Osteoblast (primary cell): ENCODE results near the gene PLK4. TPM values are rescaled to one million over a fixed set of nuclear protein-coding genes. Genes with fewer than 3 reads are reported as not detected.
"Not testable (repeated sequence)": the region's sequence is repeated elsewhere in the genome, so short reads cannot be mapped to it uniquely, and the experiment has no call there.

Experiments
- DNase-seq: peaks from one replicate; pipeline ENCODE4 v3.0.0; 2011; ENCODE audit warnings: low spot score, mixed read lengths; ENCODE audit not compliant: insufficient read length; ENCODE audit errors: missing footprints
- H2AFZ ChIP-seq: 2 replicates; pipeline ENCODE4 v1.6.0; 2011; ENCODE audit warnings: mild to moderate bottlenecking, low read length
- H3K27ac ChIP-seq: 2 replicates; pipeline ENCODE4 v1.5.1; 2011; ENCODE audit warnings: mild to moderate bottlenecking, low read depth, low read length, moderate library complexity
- H3K27me3 ChIP-seq: 2 replicates; pipeline ENCODE4 v1.6.0; 2012; ENCODE audit warnings: mild to moderate bottlenecking, control low read depth, inconsistent platforms, low read length, moderate library complexity; ENCODE audit not compliant: insufficient read depth
- H3K36me3 ChIP-seq: 2 replicates; pipeline ENCODE4 v1.5.1; 2011; ENCODE audit warnings: mild to moderate bottlenecking, low read length, control low read depth, moderate library complexity; ENCODE audit not compliant: insufficient read depth
- H3K4me1 ChIP-seq: 2 replicates; pipeline ENCODE4 v1.5.1; 2011; ENCODE audit warnings: mild to moderate bottlenecking, low read length, control low read depth, moderate library complexity; ENCODE audit not compliant: insufficient read depth
- H3K4me2 ChIP-seq: 2 replicates; pipeline ENCODE4 v1.6.0; 2011; ENCODE audit warnings: mild to moderate bottlenecking, low read length; ENCODE audit not compliant: insufficient read depth
- H3K4me3 ChIP-seq: fragments of 200-600 bp; sonication (generic); 3 replicates; pipeline ENCODE4 v1.5.1; 2012; ENCODE audit warnings: mild to moderate bottlenecking, low read length, inconsistent platforms; ENCODE audit not compliant: insufficient read depth
- H3K79me2 ChIP-seq: 2 replicates; pipeline ENCODE4 v1.6.0; 2012; ENCODE audit warnings: mild to moderate bottlenecking, low read length, control low read depth, inconsistent platforms; ENCODE audit not compliant: insufficient read depth
- H3K9me3 ChIP-seq: 2 replicates; pipeline ENCODE4 v1.5.1; 2011; ENCODE audit warnings: low read depth, low read length, control low read depth
- H4K20me1 ChIP-seq: 2 replicates; pipeline ENCODE4 v1.6.0; 2012; ENCODE audit warnings: mild to moderate bottlenecking, low read length, control low read depth; ENCODE audit not compliant: insufficient read depth
- total RNA-seq: library from RNA; depleted of rRNA; stranded (reverse); fragments of >200 nt; gene quantifications from 2 replicates; pipeline ENCODE4 v1.2.3, GENCODE V29; 2012
- TF ChIP-seq, protein P1 (sequence below): IDR thresholded peaks from 2 replicates; pipeline ENCODE4 v1.5.1; 2011; ENCODE audit warnings: mild to moderate bottlenecking, low read depth, low read length, moderate library complexity; ENCODE audit errors: extremely low read depth

The PLK4 gene
- total RNA-seq, 1 donor: 2.2 TPM

DNA sequence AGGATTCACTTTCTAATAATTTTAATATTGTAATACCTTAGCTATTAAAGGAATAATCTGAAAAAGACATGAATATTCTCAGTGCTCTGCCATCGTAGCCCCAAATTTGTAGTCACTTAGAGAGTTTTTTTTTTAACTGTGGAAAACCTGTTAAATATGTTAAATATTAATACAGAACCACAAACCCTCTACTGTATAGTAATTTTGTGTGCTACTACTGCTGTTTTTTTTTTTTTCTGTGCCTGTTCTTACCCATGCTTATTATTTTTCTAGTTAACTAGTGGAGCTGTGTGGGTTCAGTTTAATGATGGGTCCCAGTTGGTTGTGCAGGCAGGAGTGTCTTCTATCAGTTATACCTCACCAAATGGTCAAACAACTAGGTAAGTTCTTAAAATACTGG lies 15.8 kb downstream of the PLK4 start:
- Histone ChIP-seq H3K79me2 (no peaks in the 10 kb centered on the region), H3K36me3 (peaks cover 14% of the 10 kb centered on the region), H3K27ac (no peak overlapping the region), H3K27me3 (no peaks in the 10 kb centered on the region), H3K4me1 (no peaks in the 10 kb centered on the region), H2AFZ (no peak overlapping the region), H3K9me3 (no peaks in the 10 kb centered on the region), H3K4me2 (no peak overlapping the region), H4K20me1 (no peaks in the 10 kb centered on the region), H3K4me3 (no peak overlapping the region)
- no peak for DNase-seq
- TF ChIP-seq, protein P1, sequence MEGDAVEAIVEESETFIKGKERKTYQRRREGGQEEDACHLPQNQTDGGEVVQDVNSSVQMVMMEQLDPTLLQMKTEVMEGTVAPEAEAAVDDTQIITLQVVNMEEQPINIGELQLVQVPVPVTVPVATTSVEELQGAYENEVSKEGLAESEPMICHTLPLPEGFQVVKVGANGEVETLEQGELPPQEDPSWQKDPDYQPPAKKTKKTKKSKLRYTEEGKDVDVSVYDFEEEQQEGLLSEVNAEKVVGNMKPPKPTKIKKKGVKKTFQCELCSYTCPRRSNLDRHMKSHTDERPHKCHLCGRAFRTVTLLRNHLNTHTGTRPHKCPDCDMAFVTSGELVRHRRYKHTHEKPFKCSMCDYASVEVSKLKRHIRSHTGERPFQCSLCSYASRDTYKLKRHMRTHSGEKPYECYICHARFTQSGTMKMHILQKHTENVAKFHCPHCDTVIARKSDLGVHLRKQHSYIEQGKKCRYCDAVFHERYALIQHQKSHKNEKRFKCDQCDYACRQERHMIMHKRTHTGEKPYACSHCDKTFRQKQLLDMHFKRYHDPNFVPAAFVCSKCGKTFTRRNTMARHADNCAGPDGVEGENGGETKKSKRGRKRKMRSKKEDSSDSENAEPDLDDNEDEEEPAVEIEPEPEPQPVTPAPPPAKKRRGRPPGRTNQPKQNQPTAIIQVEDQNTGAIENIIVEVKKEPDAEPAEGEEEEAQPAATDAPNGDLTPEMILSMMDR: no peak

DNA sequence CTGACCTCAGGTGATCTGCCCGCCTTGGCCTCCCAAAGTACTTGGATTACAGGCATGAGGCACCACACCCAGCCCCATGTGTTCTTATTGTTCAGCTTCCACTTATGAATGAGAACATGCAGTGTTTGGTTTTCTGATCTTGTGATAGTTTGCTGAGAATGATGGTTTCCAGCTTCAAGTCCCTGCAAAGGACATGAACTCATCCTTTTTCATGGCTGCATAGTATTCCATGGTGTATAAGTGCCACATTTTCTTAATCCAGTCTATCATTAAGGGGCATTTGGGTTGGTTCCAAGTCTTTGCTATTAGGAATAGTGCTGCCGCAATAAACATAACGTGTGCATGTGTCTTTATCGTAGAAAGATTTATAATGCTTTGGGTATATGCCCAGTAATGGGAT lies 19.0 kb downstream of the PLK4 start:
- H3K27ac ChIP-seq, H3K4me1 ChIP-seq, H3K27me3 ChIP-seq, H3K4me3 ChIP-seq, H3K79me2 ChIP-seq, H4K20me1 ChIP-seq, H3K9me3 ChIP-seq, DNase-seq, H3K4me2 ChIP-seq, H2AFZ ChIP-seq: not testable (repeated sequence)
- H3K36me3 ChIP-seq: peaks cover 14% of the 10 kb centered on the region

DNA sequence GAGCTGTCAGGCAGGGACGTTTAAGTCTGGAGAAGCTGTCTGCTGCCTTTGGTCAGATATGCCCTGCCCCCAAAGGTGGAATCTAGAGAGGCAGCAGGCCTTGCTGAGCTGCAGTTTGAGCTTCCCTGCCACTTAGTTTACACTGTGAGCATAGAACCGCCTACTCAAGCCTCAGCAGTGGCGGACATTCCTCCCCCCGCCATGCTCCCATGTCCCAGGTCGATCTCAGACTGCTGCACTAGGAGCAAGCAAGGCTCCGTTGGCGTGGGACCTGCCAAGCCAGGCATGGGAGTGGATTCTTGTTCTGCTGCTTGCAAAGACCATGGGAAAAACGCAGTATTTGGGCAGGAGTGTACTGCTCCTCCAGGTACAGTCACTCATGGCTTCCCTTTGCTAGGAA lies 24.3 kb downstream of the PLK4 start:
- Histone ChIP-seq H3K4me1 (no peaks in the 10 kb centered on the region), H3K9me3 (no peaks in the 10 kb centered on the region), H2AFZ (no peak overlapping the region), H3K4me3 (no peak overlapping the region), H4K20me1 (no peaks in the 10 kb centered on the region), H3K27ac (no peak overlapping the region), H3K27me3 (no peaks in the 10 kb centered on the region), H3K36me3 (no peaks in the 10 kb centered on the region), H3K79me2 (no peaks in the 10 kb centered on the region), H3K4me2 (no peak overlapping the region)
- TF ChIP-seq, protein P1: no peak
- DNase-seq: no peak

DNA sequence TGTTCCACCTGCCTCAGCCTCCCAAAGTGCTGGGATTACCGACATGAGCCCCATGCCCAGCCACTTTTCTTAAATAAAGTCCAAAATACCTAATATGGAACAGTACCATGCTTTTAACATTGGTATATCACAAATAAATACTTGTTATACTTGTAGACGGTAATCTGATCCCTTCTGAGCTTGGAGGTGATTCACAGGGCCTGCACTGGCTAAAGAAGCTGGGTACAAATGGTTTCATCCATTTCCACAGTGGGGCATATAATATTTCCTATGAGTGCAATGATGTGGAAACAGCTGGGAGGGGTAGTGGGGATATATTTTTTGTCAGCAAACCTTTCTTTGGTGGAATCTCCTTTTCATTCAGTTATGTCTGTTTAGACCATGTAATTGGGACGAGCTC lies 35.8 kb downstream of the PLK4 start:
- Histone ChIP-seq H3K9me3 (no peaks in the 10 kb centered on the region), H3K36me3 (peaks cover 10% of the 10 kb centered on the region), H3K4me1 (no peaks in the 10 kb centered on the region), H3K27ac (no peak overlapping the region), H2AFZ (no peak overlapping the region), H3K4me3 (no peak overlapping the region), H3K79me2 (no peaks in the 10 kb centered on the region), H3K4me2 (no peak overlapping the region), H4K20me1 (no peaks in the 10 kb centered on the region), H3K27me3 (no peaks in the 10 kb centered on the region)
- no peak for DNase-seq
- TF ChIP-seq, protein P1: no peak
